ENCODE data around the gene CARD19.
A peak's percentile ranks its signal among the peaks of the same experiment; 100 is the strongest.

The CARD19 gene

GRCh38 chr9:93071464-93071863 is 24.6 kb upstream of the CARD19 start:
- no peak for TF ChIP-seq Cebpa-rat (IDR thresholded peaks at IDR 0.05)
- H3K4me3 ChIP-seq: no peak overlapping the region

DNA sequence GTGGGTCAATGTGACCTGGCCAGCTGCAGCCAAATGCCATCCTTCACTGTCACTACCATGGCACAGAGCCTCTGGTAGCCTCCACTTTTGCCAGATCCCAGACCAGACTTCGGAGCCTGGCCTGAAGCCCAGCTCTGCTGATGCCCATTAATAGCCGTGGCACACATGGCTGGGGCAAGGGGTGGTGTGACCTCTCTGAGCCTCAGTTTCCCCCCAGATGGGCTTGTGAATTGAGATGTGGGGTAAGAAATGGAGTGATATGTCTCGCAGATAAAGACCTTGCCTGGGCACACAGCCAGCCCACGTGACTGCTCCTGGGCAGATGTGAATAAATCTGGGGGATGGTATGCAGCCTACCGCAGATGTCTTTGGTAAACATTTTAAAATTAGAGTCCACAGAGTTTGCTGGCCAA is 23.6 kb upstream of the CARD19 start:
- peaks cover 0 to 39% (median 15%) of the 10 kb centered on the region in 11 experiments; a peak in 15 of 22 replicates for H3K36me3 ChIP-seq
- peak overlapping the region; percentile 44 to 89 (median 74) for H3K4me2 ChIP-seq
- no peaks in the 10 kb centered on the region for H4K20me1 ChIP-seq
- H3K27me3 ChIP-seq: no peaks in the 10 kb centered on the region
- H3K27ac ChIP-seq: peak overlapping the region in 8 of 11 experiments; percentile 48 to 76 (median 62); a peak in 14 of 22 replicates
- no peak for TF ChIP-seq Cebpa-rat (IDR thresholded peaks at IDR 0.05)
- H3K9me3 ChIP-seq (replicated peaks in 1 of 11): peaks cover 0 to 5% (median 0%) of the 10 kb centered on the region in 11 experiments; a peak in 1 of 22 replicates
- H3K9ac ChIP-seq: peak overlapping the region in 7 of 11 experiments; percentile 24 to 61 (median 39); a peak in 11 of 22 replicates
- 0 out of 20 replicates have a peak overlapping the region, but pooled peaks of 1 of the 10 experiments have one; percentile 16 for H3K4me3 ChIP-seq
- H3K4me1 ChIP-seq: peaks cover 15 to 42% (median 32%) of the 10 kb centered on the region in 10 experiments

More at GRCh38 chr9:93071464-93071863, 24.6 kb upstream of the CARD19 start:
- peaks cover 0 to 31% (median 13%) of the 10 kb centered on the region in 11 experiments; a peak in 13 of 22 replicates for H3K36me3 ChIP-seq
- H3K4me1 ChIP-seq: peaks cover 20 to 52% (median 37%) of the 10 kb centered on the region in 10 experiments
- no peaks in the 10 kb centered on the region for H4K20me1 ChIP-seq
- peaks cover 0 to 5% (median 0%) of the 10 kb centered on the region in 11 experiments; a peak in 1 of 22 replicates for H3K9me3 ChIP-seq (replicated peaks in 1 of 11)
- H3K9ac ChIP-seq: no peak overlapping the region
- no peaks in the 10 kb centered on the region for H3K27me3 ChIP-seq
- H3K4me2 ChIP-seq: peak overlapping the region in 9 of 11 experiments; percentile 61 to 89 (median 80); a peak in 18 of 22 replicates
- H3K27ac ChIP-seq: peak overlapping the region in 7 of 11 experiments; percentile 51 to 76 (median 63); a peak in 9 of 22 replicates

GRCh38 chr9:93076101-93076791 is 19.8 kb upstream of the CARD19 start:
- no peaks in the 10 kb centered on the region for H3K9me3 ChIP-seq (replicated peaks in 1 of 11)
- no peak for TF ChIP-seq Cebpa-rat (IDR thresholded peaks at IDR 0.05)
- no peaks in the 10 kb centered on the region for H4K20me1 ChIP-seq
- no peak overlapping the region; a peak in 1 of 22 replicates for H3K27ac ChIP-seq
- no peak overlapping the region for H3K4me2 ChIP-seq
- no peak overlapping the region for H3K4me3 ChIP-seq
- no peak overlapping the region for H3K9ac ChIP-seq
- peaks cover 2 to 49% (median 30%) of the 10 kb centered on the region in 11 experiments; a peak in 18 of 22 replicates for H3K36me3 ChIP-seq
- H3K4me1 ChIP-seq: peaks cover 13 to 60% (median 37%) of the 10 kb centered on the region in 10 experiments
- H3K27me3 ChIP-seq: no peaks in the 10 kb centered on the region

GRCh38 chr9:93076792-93077128 is 19.3 kb upstream of the CARD19 start:
- peaks cover 17 to 57% (median 33%) of the 10 kb centered on the region in 10 experiments for H3K4me1 ChIP-seq
- H3K36me3 ChIP-seq: peaks cover 2 to 51% (median 30%) of the 10 kb centered on the region in 11 experiments; a peak in 18 of 22 replicates
- no peaks in the 10 kb centered on the region for H4K20me1 ChIP-seq
- H3K9me3 ChIP-seq (replicated peaks in 1 of 11): no peaks in the 10 kb centered on the region
- no peaks in the 10 kb centered on the region for H3K27me3 ChIP-seq
- no peak overlapping the region for H3K4me3 ChIP-seq
- TF ChIP-seq Cebpa-rat (IDR thresholded peaks at IDR 0.05): no peak
- H3K4me2 ChIP-seq: no peak overlapping the region
- no peak overlapping the region for H3K9ac ChIP-seq
- no peak overlapping the region; a peak in 1 of 22 replicates for H3K27ac ChIP-seq

DNA sequence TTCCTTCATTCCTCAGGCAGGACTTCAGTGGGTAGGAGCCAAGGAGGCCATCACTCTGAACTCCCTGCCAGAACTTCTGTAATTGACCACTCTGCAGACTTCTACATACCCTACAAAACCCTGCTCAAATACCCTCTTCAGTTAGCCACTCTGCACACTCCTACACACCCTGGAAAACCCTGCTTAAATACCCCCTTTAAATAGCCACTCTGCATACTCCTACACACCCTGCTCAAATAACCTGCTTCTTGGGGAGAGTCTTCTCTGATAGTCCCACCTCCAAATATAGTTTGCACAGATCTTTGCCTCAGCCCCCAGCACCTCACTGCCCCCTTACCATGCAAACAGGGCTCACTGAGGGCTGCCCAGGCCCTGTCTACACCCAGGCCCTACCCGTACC is 18.6 kb upstream of the CARD19 start:
- no peak for TF ChIP-seq Cebpa-rat (IDR thresholded peaks at IDR 0.05)

DNA sequence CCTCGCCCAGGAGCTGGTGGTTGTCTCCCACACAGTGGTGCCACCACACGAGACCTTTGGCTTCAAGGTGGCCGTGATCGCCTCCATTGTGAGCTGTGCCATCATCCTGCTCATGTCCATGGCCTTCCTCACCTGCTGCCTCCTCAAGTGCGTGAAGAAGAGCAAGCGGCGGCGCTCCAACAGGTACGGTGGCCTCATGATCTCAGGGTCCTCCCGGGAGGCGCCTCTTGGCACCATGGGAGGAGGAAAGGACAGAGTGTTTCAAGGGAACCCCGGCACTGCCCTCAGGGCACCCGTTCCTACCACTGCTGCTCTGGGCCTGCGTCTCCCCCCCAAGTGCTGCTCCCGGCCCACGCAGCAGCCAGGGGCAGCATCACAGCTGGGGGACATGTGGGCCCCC is 18.2 kb upstream of the CARD19 start:
- no peaks in the 10 kb centered on the region for H3K9me3 ChIP-seq (replicated peaks in 1 of 11)
- H3K4me1 ChIP-seq: peaks cover 13 to 51% (median 29%) of the 10 kb centered on the region in 10 experiments
- no peak for TF ChIP-seq Cebpa-rat (IDR thresholded peaks at IDR 0.05)
- H3K9ac ChIP-seq: no peak overlapping the region
- no peaks in the 10 kb centered on the region for H4K20me1 ChIP-seq
- H3K27ac ChIP-seq: 0 out of 22 replicates have a peak overlapping the region, but pooled peaks of 1 of the 11 experiments have one; percentile 6
- H3K4me3 ChIP-seq: no peak overlapping the region
- H3K27me3 ChIP-seq: no peaks in the 10 kb centered on the region
- peak overlapping the region in 1 of 11 experiments; percentile 20; a peak in 1 of 22 replicates for H3K4me2 ChIP-seq
- H3K36me3 ChIP-seq: peaks cover 2 to 53% (median 30%) of the 10 kb centered on the region in 11 experiments; a peak in 16 of 22 replicates

More for the DNA sequence above, 18.6 kb upstream of the CARD19 start:
- no peak overlapping the region for H3K27ac ChIP-seq
- no peak overlapping the region for H3K9ac ChIP-seq
- no peak overlapping the region for H3K4me3 ChIP-seq
- no peak overlapping the region; a peak in 1 of 22 replicates for H3K4me2 ChIP-seq
- H3K36me3 ChIP-seq: peaks cover 2 to 53% (median 30%) of the 10 kb centered on the region in 11 experiments; a peak in 16 of 22 replicates
- H3K4me1 ChIP-seq: peaks cover 14 to 51% (median 30%) of the 10 kb centered on the region in 10 experiments
- H3K27me3 ChIP-seq: no peaks in the 10 kb centered on the region
- H4K20me1 ChIP-seq: no peaks in the 10 kb centered on the region
- no peaks in the 10 kb centered on the region for H3K9me3 ChIP-seq (replicated peaks in 1 of 11)

- Histone ChIP-seq H3K9me3 (replicated peaks in 1 of 11) (no peaks in the 10 kb centered on the region), H3K4me1 (peaks cover 11 to 50% (median 32%) of the 10 kb centered on the region in 10 experiments), H3K27me3 (no peaks in the 10 kb centered on the region), H3K4me2 (no peak overlapping the region), H3K36me3 (peaks cover 5 to 58% (median 37%) of the 10 kb centered on the region in 11 experiments; a peak in 21 of 22 replicates), H3K4me3 (no peak overlapping the region), H4K20me1 (no peaks in the 10 kb centered on the region), H3K27ac (no peak overlapping the region; a peak in 1 of 22 replicates), H3K9ac (no peak overlapping the region)
- TF ChIP-seq Cebpa-rat (IDR thresholded peaks at IDR 0.05): no peak
Measured at GRCh38 chr9:93079371-93079770, 16.6 kb upstream of the CARD19 start.

DNA sequence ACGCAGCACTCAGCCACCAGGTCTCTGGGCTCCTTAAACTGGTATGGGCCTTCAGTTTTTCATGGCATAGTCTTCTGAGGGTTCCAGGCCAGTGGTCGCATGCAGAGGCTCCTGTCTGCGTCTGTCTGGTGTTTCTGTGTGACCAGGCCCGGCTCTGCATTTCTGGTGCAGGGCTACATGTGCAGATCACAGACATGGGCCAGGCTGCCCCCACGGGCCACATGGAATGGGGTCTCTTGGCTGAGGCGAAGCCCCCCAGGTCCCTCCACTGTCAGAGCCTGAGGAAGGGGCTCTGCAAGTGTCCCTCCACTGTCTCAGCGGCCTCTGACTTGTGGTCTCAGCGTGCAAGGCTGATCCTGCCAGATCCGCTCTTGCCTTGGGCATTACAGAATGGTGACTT is 15.6 kb upstream of the CARD19 start:
- Histone ChIP-seq H3K27me3 (no peaks in the 10 kb centered on the region), H4K20me1 (no peaks in the 10 kb centered on the region), H3K4me2 (no peak overlapping the region), H3K9me3 (replicated peaks in 1 of 11) (peaks cover 0 to 3% (median 0%) of the 10 kb centered on the region in 11 experiments; a peak in 3 of 22 replicates), H3K9ac (no peak overlapping the region), H3K27ac (0 out of 22 replicates have a peak overlapping the region, but pooled peaks of 1 of the 11 experiments have one; percentile 3), H3K4me3 (no peak overlapping the region), H3K4me1 (peaks cover 11 to 47% (median 35%) of the 10 kb centered on the region in 10 experiments), H3K36me3 (peaks cover 14 to 68% (median 47%) of the 10 kb centered on the region in 11 experiments)
- TF ChIP-seq Cebpa-rat (IDR thresholded peaks at IDR 0.05): no peak

DNA sequence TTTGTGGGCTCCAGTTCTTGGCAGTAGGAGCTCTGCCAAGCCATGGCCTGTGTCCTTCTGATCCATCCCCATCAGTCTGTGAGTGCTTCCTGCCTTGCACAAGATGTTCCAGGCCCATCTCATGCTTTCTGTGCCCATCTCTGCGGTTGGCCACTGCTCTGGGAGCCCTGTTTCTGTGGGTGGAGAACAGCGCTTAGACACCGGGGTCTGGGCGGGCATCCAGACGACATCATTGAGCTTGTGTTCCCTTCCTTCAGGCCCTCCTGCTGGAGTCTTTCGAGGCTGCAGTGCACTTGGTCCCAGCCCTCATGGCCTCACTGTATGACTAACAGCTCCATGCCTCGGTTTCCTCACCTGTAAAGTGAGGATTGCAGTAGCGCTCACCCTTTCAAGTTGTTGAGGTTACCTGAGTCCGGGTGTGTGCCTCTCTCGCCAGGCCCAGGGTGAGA is 14.9 kb upstream of the CARD19 start:
- H3K27ac ChIP-seq: 0 out of 22 replicates have a peak overlapping the region, but pooled peaks of 1 of the 11 experiments have one; percentile 2
- peaks cover 21 to 71% (median 54%) of the 10 kb centered on the region in 11 experiments for H3K36me3 ChIP-seq
- no peaks in the 10 kb centered on the region for H4K20me1 ChIP-seq
- peak overlapping the region in 1 of 11 experiments; percentile 6; a peak in 2 of 22 replicates for H3K4me2 ChIP-seq
- no peak overlapping the region for H3K4me3 ChIP-seq
- H3K27me3 ChIP-seq: no peaks in the 10 kb centered on the region
- peaks cover 0 to 10% (median 5%) of the 10 kb centered on the region in 11 experiments; a peak in 8 of 22 replicates for H3K9me3 ChIP-seq (replicated peaks in 1 of 11)
- H3K9ac ChIP-seq: no peak overlapping the region
- no peak for TF ChIP-seq Cebpa-rat (IDR thresholded peaks at IDR 0.05)
- peaks cover 11 to 47% (median 37%) of the 10 kb centered on the region in 10 experiments for H3K4me1 ChIP-seq
